Type B pancreatic cell (in vitro differentiated cells): ENCODE results near the gene ZFYVE19. TPM values are rescaled to one million over a fixed set of nuclear protein-coding genes. Genes with fewer than 3 reads are reported as not detected.

ENCODE experiments used
- DNase-seq: peaks from one replicate; pipeline ENCODE4 v3.0.0; 2021; ENCODE audit warnings: mixed read lengths; ENCODE audit not compliant: unreplicated experiment; ENCODE audit errors: extremely low spot score
- H3K27ac Mint-ChIP-seq: 2 replicates; pipeline ENCODE4 v1.8.0; 2021; ENCODE audit warnings: mild to moderate bottlenecking, mixed read lengths
- H3K27me3 Mint-ChIP-seq: 2 replicates; pipeline ENCODE4 v1.8.0; 2021; ENCODE audit warnings: mixed read lengths
- H3K36me3 Mint-ChIP-seq: 2 replicates; pipeline ENCODE4 v1.8.0; 2021; ENCODE audit warnings: mixed read lengths
- H3K4me1 Mint-ChIP-seq: one replicate; pipeline ENCODE4 v1.8.0; 2021; ENCODE audit warnings: mixed read lengths; ENCODE audit not compliant: unreplicated experiment
- H3K4me3 Mint-ChIP-seq: 2 replicates; pipeline ENCODE4 v1.8.0; 2021; ENCODE audit warnings: mild to moderate bottlenecking, mixed read lengths
- H3K9me3 Mint-ChIP-seq: 2 replicates; pipeline ENCODE4 v1.8.0; 2021; ENCODE audit warnings: mixed read lengths
- total RNA-seq: library from RNA; stranded (reverse); gene quantifications from 2 replicates; pipeline ENCODE4 v1.2.1, GENCODE V29; 2021; ENCODE audit warnings: low replicate concordance
- TF ChIP-seq, protein P1 (sequence below): fragments of 200-600 bp; sonication (generic); conservative IDR thresholded peaks from 2 replicates; pipeline ENCODE4 v1.5.0; 2021; ENCODE audit warnings: antibody characterized with exemption, mild to moderate bottlenecking

Gene ZFYVE19
- total RNA-seq, 1 donor from 2014 or later: 31.6 TPM

DNA sequence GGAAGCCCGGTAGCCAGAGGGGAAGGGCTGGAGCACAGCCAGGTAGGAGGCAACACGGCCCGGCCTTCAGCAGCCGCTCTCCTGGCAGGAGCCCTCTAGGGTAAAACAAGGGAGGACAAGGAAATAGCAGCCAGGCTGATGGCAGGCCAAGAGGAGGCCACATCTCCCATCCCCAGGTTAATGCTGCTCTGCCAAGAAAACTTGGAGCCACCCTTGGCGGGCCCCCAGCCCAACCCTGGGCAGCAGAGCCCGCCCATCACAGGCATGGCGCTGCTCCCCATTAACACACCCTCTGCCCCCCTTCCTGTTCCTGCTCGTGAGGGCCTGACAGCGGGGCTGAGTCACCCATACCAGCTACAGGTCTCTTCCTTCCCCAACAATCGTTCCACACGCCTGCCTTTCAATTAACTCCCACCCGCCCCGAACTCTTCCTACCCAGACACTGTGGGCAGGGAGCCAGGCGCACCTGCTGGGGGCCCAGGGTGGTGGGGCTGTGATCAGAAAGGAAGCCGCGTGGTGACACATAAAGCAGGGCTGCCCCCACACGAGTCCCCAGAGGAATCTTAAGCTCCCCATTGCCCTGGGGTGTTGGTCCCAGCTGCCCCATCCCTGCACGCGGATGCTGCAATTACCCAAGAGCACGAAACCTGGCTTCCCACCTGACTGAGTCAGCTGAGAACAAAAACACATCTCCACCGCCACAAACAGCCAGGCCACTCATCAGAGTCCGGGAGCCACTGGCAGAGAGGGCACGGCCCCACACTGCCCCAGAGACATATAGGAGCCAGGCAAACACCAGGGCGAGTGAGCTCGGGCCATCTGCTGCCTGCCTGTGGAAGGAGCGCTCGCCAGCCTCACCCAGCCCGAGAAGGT is 37.4 kb upstream of the ZFYVE19 start, which contains the start of gene C15orf62:
Gene C15orf62, plus strand, starts transcription at position 707 of the 873 bp plus-strand sequence. CDS start 516 bp downstream, outside the sequence.
- no peaks in the 10 kb centered on the region for H3K9me3 Mint-ChIP-seq
- peak within 1 kb of the TSS; percentile 41 for H3K4me3 Mint-ChIP-seq
- DNase-seq: no peak
- peaks cover 27% of the 10 kb centered on the region for H3K4me1 Mint-ChIP-seq
- TF ChIP-seq, protein P1, sequence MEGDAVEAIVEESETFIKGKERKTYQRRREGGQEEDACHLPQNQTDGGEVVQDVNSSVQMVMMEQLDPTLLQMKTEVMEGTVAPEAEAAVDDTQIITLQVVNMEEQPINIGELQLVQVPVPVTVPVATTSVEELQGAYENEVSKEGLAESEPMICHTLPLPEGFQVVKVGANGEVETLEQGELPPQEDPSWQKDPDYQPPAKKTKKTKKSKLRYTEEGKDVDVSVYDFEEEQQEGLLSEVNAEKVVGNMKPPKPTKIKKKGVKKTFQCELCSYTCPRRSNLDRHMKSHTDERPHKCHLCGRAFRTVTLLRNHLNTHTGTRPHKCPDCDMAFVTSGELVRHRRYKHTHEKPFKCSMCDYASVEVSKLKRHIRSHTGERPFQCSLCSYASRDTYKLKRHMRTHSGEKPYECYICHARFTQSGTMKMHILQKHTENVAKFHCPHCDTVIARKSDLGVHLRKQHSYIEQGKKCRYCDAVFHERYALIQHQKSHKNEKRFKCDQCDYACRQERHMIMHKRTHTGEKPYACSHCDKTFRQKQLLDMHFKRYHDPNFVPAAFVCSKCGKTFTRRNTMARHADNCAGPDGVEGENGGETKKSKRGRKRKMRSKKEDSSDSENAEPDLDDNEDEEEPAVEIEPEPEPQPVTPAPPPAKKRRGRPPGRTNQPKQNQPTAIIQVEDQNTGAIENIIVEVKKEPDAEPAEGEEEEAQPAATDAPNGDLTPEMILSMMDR: no peak
- peak within 1 kb of the TSS; percentile 91 for H3K27ac Mint-ChIP-seq
- H3K27me3 Mint-ChIP-seq: peaks cover 2% of the 10 kb centered on the region
- no peaks in the 10 kb centered on the region for H3K36me3 Mint-ChIP-seq

DNA sequence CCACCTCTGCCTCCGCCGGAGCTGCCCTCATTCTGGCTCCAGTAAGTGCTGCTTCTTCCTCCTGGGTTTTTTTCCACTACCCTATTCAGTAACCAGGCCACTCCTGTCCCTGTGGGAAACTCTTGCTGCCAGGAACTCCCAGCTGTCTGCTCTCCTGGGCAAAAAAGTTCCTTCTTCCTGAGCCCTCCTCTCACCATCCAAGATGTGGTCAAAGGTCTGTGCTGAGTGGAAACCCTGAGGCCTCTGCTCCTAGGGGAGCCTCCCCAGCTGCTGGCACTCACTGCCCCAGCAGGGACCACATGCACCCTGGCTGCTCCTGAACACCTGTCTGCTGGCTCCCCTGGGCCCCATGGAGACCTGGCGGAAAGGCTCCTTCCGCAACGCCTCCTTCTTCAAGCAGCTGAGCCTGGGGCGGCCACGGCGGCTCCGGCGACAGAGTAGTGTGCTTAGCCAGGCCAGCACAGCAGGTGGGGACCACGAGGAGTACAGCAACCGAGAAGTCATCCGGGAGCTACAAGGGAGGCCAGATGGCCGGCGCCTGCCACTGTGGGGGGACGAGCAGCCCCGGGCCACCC is 36.7 kb upstream of the ZFYVE19 start:
- TF ChIP-seq, protein P1: no peak
- Mint-ChIP-seq H3K4me3 (no peak overlapping the region), H3K4me1 (peaks cover 23% of the 10 kb centered on the region), H3K9me3 (no peaks in the 10 kb centered on the region), H3K27ac (peak overlapping the region; percentile 91), H3K27me3 (peaks cover 2% of the 10 kb centered on the region), H3K36me3 (no peaks in the 10 kb centered on the region)
- no peak for DNase-seq

DNA sequence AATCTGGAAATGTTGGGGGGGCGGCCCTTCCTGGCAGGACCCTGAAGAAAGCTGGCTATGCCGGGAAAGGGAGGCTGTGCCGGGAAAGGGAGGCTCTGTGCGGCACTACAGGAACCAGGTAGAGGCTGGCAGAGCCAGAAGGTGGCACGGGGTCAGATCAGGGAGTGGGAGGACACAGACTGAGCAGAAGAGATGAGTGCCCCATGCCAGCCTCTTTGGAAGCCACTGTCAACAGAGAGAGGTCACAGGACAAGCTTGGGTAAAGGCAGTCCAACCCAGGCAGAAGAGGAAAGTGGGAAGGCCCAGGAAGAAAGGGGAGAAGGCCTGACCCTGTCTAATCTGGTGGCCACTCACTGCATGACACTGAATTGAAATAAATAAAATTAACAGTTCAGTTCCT is 35.6 kb upstream of the ZFYVE19 start:
- H3K27ac Mint-ChIP-seq: no peak overlapping the region
- no peak overlapping the region for H3K4me3 Mint-ChIP-seq
- no peaks in the 10 kb centered on the region for H3K27me3 Mint-ChIP-seq
- DNase-seq: no peak
- peaks cover 13% of the 10 kb centered on the region for H3K4me1 Mint-ChIP-seq
- no peaks in the 10 kb centered on the region for H3K36me3 Mint-ChIP-seq
- H3K9me3 Mint-ChIP-seq: no peaks in the 10 kb centered on the region
- TF ChIP-seq, protein P1: no peak

DNA sequence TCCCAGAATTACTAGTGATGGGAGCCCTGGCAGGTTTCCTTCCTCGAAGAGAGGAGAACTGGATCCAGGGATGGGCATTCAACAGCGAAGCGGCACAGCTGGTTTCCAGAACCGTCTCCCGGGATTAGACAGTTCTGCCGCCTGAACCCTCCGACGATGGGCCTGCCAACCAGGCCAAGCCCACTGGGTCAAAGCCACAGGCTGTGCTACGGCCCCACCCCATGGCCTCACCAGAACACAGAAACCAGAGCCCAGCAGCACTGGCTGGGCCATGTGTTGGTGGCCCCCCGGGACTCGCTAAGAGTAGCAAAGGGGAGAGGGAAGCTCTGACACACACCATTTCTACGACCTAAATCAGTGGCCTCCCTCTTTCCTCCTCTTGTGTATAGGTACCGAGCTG is 34.9 kb upstream of the ZFYVE19 start:
- TF ChIP-seq, protein P1: no peak
- Mint-ChIP-seq H3K9me3 (no peaks in the 10 kb centered on the region), H3K4me1 (peaks cover 13% of the 10 kb centered on the region), H3K27ac (no peak overlapping the region), H3K36me3 (no peaks in the 10 kb centered on the region), H3K27me3 (no peaks in the 10 kb centered on the region), H3K4me3 (no peak overlapping the region)
- no peak for DNase-seq

DNA sequence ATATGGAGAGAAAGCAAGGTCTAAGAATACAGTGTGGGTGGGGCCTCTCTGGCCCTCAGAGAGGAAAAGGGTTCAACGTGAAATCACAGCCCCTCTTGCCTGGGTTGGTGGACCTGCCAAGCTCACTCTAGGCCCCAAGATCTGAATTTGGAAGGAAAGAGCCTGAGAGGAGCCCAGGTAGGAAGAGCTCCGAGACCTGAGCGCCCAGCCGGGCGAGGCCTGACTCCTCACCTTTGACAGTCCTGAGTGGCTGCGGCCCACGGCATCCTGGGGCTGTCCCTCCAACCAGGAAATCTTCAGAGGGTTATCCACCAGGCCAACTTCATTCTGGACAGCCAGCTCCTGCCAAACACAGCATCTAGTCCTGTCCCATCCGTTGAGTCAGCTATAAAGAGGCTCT is 33.4 kb upstream of the ZFYVE19 start:
- Mint-ChIP-seq H3K36me3 (no peaks in the 10 kb centered on the region), H3K9me3 (no peaks in the 10 kb centered on the region), H3K4me1 (peaks cover 13% of the 10 kb centered on the region), H3K27ac (no peak overlapping the region), H3K27me3 (no peaks in the 10 kb centered on the region), H3K4me3 (no peak overlapping the region)
- TF ChIP-seq, protein P1: no peak
- no peak for DNase-seq
